GM23248 (cell line): ENCODE results near the gene VTCN1. TPM values are rescaled to one million over a fixed set of nuclear protein-coding genes. Genes with fewer than 3 reads are reported as not detected.

Source experiments
- DNase-seq: peaks from one replicate; pipeline ENCODE4 v3.0.0-alpha.2; 2015
- H2AFZ ChIP-seq: fragments of 200-600 bp; sonication (generic); 2 replicates; pipeline ENCODE4 v1.6.1; 2016; ENCODE audit warnings: antibody characterized with exemption
- H3F3A ChIP-seq: fragments of 200-600 bp; sonication (generic); 2 replicates; pipeline ENCODE4 v1.6.1; 2016; ENCODE audit warnings: mild to moderate bottlenecking, antibody characterized with exemption, mixed run types; ENCODE audit not compliant: insufficient read depth
- H3K27ac ChIP-seq: fragments of 200-600 bp; sonication (generic); 2 replicates; pipeline ENCODE4 v1.5.1; 2016; ENCODE audit warnings: mild to moderate bottlenecking
- H3K27me3 ChIP-seq: fragments of 200-600 bp; sonication (generic); replicated peaks from 2 replicates; pipeline ENCODE4 v1.6.1; 2016; ENCODE audit warnings: mild to moderate bottlenecking; ENCODE audit not compliant: insufficient read depth
- H3K36me3 ChIP-seq: fragments of 200-600 bp; sonication (generic); 2 replicates; pipeline ENCODE4 v1.6.1; 2016; ENCODE audit warnings: low read depth, mild to moderate bottlenecking
- H3K4me1 ChIP-seq: fragments of 200-600 bp; sonication (generic); 2 replicates; pipeline ENCODE4 v1.6.1; 2016; ENCODE audit warnings: mild to moderate bottlenecking; ENCODE audit not compliant: insufficient read depth
- H3K4me2 ChIP-seq: fragments of 200-600 bp; sonication (generic); one replicate; pipeline ENCODE4 v1.6.1; 2016; ENCODE audit warnings: mild to moderate bottlenecking; ENCODE audit not compliant: unreplicated experiment
- H3K4me3 ChIP-seq: fragments of 200-600 bp; sonication (generic); 2 replicates; pipeline ENCODE4 v1.5.1; 2016; ENCODE audit warnings: mild to moderate bottlenecking
- H3K79me2 ChIP-seq: fragments of 200-600 bp; sonication (generic); 2 replicates; pipeline ENCODE4 v1.6.1; 2016; ENCODE audit warnings: mild to moderate bottlenecking; ENCODE audit not compliant: insufficient read depth
- H3K9ac ChIP-seq: fragments of 200-600 bp; sonication (generic); 2 replicates; pipeline ENCODE4 v1.6.1; 2016; ENCODE audit warnings: mild to moderate bottlenecking
- H3K9me2 ChIP-seq: fragments of 200-600 bp; sonication (generic); 2 replicates; pipeline ENCODE4 v1.6.1; 2016; ENCODE audit warnings: mixed run types, mild to moderate bottlenecking, moderate library complexity; ENCODE audit not compliant: insufficient read depth
- H3K9me3 ChIP-seq: fragments of 200-600 bp; sonication (generic); one replicate; pipeline ENCODE4 v1.6.1; 2017; ENCODE audit warnings: low read depth
- H4K20me1 ChIP-seq: fragments of 200-600 bp; sonication (generic); 2 replicates; pipeline ENCODE4 v1.6.0; 2016; ENCODE audit not compliant: insufficient read depth
- EZH2 ChIP-seq: fragments of 200-600 bp; sonication (generic); IDR thresholded peaks from 2 replicates; pipeline ENCODE4 v1.6.1; 2018; ENCODE audit warnings: antibody characterized with exemption, mild to moderate bottlenecking; ENCODE audit not compliant: insufficient read depth, poor library complexity, severe bottlenecking
- EZH2phosphoT487 ChIP-seq: fragments of 200-600 bp; sonication (generic); IDR thresholded peaks from 2 replicates; pipeline ENCODE4 v1.6.1; 2018; ENCODE audit warnings: antibody characterized with exemption, moderate library complexity, mild to moderate bottlenecking, low read depth; ENCODE audit not compliant: insufficient read depth
- whole genome bisulfite sequencing, 2 experiments: methylation state at CpG; one replicate each; pipeline ENCODE4 v1.1.6; 2015 to 2017; ENCODE audit warnings: low lambda C conversion rate in 2 of 2, low coverage in 1 of 2; ENCODE audit errors: missing lambda C conversion rate in 2 of 2; 5-methylcytosine and 5-hydroxymethylcytosine counted together
- in situ Hi-C: fragments of 300-500 bp; cut with MboI; formaldehyde crosslinking; loops from 2 replicates; pipeline ENCODE4 v1.15.0; 2020
- polyA plus RNA-seq: library from polyadenylated mRNA; unstranded; fragments of >200 nt; fragmentation: Nextera tagmentation; extraction: Ambion mirVana; gene quantifications from 2 replicates; pipeline ENCODE4 v1.2.1, GENCODE V29; 2016
- total RNA-seq: library from RNA; depleted of rRNA; stranded (reverse); fragments of >200 nt; shearing (Covaris generic); gene quantifications from 2 replicates; pipeline ENCODE4 v1.2.3, GENCODE V29; 2014

VTCN1 gene
- total and polyA plus RNA-seq, 2 experiments from 2014 or later: not detected

- Histone ChIP-seq H3K4me1 (no peaks in the 10 kb centered on the region), H2AFZ (no peak overlapping the region), H3K4me2 (no peak overlapping the region), H3K36me3 (no peaks in the 10 kb centered on the region), H3F3A (no peaks in the 10 kb centered on the region), H3K27ac (no peak overlapping the region), H3K27me3 (no peaks in the 10 kb centered on the region), H3K4me3 (no peak overlapping the region), H3K9me3 (no peaks in the 10 kb centered on the region), H3K9ac (no peak overlapping the region), H3K79me2 (no peaks in the 10 kb centered on the region), H4K20me1 (no peaks in the 10 kb centered on the region), H3K9me2 (no peaks in the 10 kb centered on the region)
- in situ Hi-C loops: no loop called here
- WGBS, 2 experiments: 24 to 42% methylated on average over 2 of the region's 2 CpGs
- no peak for DNase-seq
- no peak for TF ChIP-seq EZH2phosphoT487
- no peak for TF ChIP-seq EZH2
Observed at GRCh38 chr1:117189726-117190125, 21.0 kb downstream of the VTCN1 start.

GRCh38 chr1:117188816-117189437 lies 21.8 kb downstream of the VTCN1 start:
- in situ Hi-C loops: no loop called here
- no peaks in the 10 kb centered on the region for H3K36me3 ChIP-seq
- whole genome bisulfite sequencing, 2 experiments: 33 to 38% methylated on average over 8 of the region's 8 CpGs
- H3K4me1 ChIP-seq: no peaks in the 10 kb centered on the region
- no peak overlapping the region for H3K9ac ChIP-seq
- H3K79me2 ChIP-seq: no peaks in the 10 kb centered on the region
- H3K9me2 ChIP-seq: no peaks in the 10 kb centered on the region
- no peak overlapping the region for H3K4me3 ChIP-seq
- H4K20me1 ChIP-seq: no peaks in the 10 kb centered on the region
- no peak for DNase-seq
- TF ChIP-seq EZH2 (no peak), EZH2phosphoT487 (no peak)
- no peaks in the 10 kb centered on the region for H3K27me3 ChIP-seq
- H3F3A ChIP-seq: no peaks in the 10 kb centered on the region
- no peak overlapping the region for H3K27ac ChIP-seq
- no peak overlapping the region for H3K4me2 ChIP-seq
- H2AFZ ChIP-seq: no peak overlapping the region
- no peaks in the 10 kb centered on the region for H3K9me3 ChIP-seq

GRCh38 chr1:117188170-117188815 lies 22.4 kb downstream of the VTCN1 start:
- H3F3A ChIP-seq: no peaks in the 10 kb centered on the region
- no peak overlapping the region for H3K9ac ChIP-seq
- H4K20me1 ChIP-seq: no peaks in the 10 kb centered on the region
- TF ChIP-seq EZH2phosphoT487 (no peak), EZH2 (no peak)
- in situ Hi-C loops: no loop called here
- H3K79me2 ChIP-seq: no peaks in the 10 kb centered on the region
- no peak overlapping the region for H2AFZ ChIP-seq
- H3K4me2 ChIP-seq: no peak overlapping the region
- no peak overlapping the region for H3K27ac ChIP-seq
- peak; percentile 44 for DNase-seq
- H3K27me3 ChIP-seq: no peaks in the 10 kb centered on the region
- H3K9me3 ChIP-seq: no peaks in the 10 kb centered on the region
- no peaks in the 10 kb centered on the region for H3K36me3 ChIP-seq
- 31 to 33% methylated on average over 5 of the region's 5 CpGs for WGBS, 2 experiments
- H3K4me3 ChIP-seq: no peak overlapping the region
- H3K4me1 ChIP-seq: no peaks in the 10 kb centered on the region
- no peaks in the 10 kb centered on the region for H3K9me2 ChIP-seq

GRCh38 chr1:117183112-117183511 lies 27.6 kb downstream of the VTCN1 start:
- no peaks in the 10 kb centered on the region for H3K36me3 ChIP-seq
- 71 to 78% methylated on average over 4 of the region's 4 CpGs for WGBS, 2 experiments
- no peaks in the 10 kb centered on the region for H4K20me1 ChIP-seq
- no peak for DNase-seq
- TF ChIP-seq EZH2: no peak
- no peak for TF ChIP-seq EZH2phosphoT487
- H3K9me2 ChIP-seq: no peaks in the 10 kb centered on the region
- in situ Hi-C loops: no loop called here
- H3K4me2 ChIP-seq: no peak overlapping the region
- no peaks in the 10 kb centered on the region for H3F3A ChIP-seq
- H3K79me2 ChIP-seq: no peaks in the 10 kb centered on the region
- no peaks in the 10 kb centered on the region for H3K4me1 ChIP-seq
- no peak overlapping the region for H3K27ac ChIP-seq
- H3K9ac ChIP-seq: no peak overlapping the region
- no peak overlapping the region for H3K4me3 ChIP-seq
- no peaks in the 10 kb centered on the region for H3K9me3 ChIP-seq
- H3K27me3 ChIP-seq: no peaks in the 10 kb centered on the region
- H2AFZ ChIP-seq: no peak overlapping the region
